H1 (cell line): ENCODE measurements around the gene MAP7D1. TPM values are rescaled to one million over a fixed set of nuclear protein-coding genes. Genes with fewer than 3 reads are reported as not detected.

Experiments
- CTCF ChIA-PET: fragments of 300-600 bp; sonication (Branson Sonifier 250); formaldehyde crosslinking; loops from one replicate; lab custom pipeline; 2021; ENCODE audit not compliant: partially characterized antibody; lab: Charles Lee
- POLR2A ChIA-PET: fragments of 300-600 bp; sonication (Branson Sonifier 250); formaldehyde crosslinking; loops from one replicate; lab custom pipeline; 2021; ENCODE audit warnings: inconsistent platforms; ENCODE audit not compliant: partially characterized antibody; lab: Charles Lee
- DNase-seq, 2 experiments: peaks; one replicate each; pipeline versions ENCODE4 v3.0.0 to v3.0.0-alpha.2; 2010 to 2022; ENCODE audit warnings: low spot score in 2 of 2, low read depth in 1 of 2, mixed read lengths in 1 of 2
- FAIRE-seq: peaks from 2 replicates; lab custom pipeline; 2011; peaks lifted over from hg19 to GRCh38; lab: Jason Lieb, UNC
- H2AFZ ChIP-seq: 2 replicates; pipeline ENCODE4 v1.8.1; 2012; ENCODE audit warnings: low read length, inconsistent platforms
- H2AK5ac ChIP-seq: 2 replicates; pipeline ENCODE4 v1.6.1; 2013; ENCODE audit warnings: low read depth, low read length
- H2BK120ac ChIP-seq: replicated peaks from 2 replicates; pipeline ENCODE3; 2013; ENCODE audit warnings: low read depth, low read length, inconsistent platforms
- H2BK12ac ChIP-seq: 2 replicates; pipeline ENCODE4 v1.6.1; 2013; ENCODE audit warnings: low read depth, low read length
- H2BK15ac ChIP-seq: 2 replicates; pipeline ENCODE4 v1.6.1; 2013; ENCODE audit warnings: low read length
- H2BK20ac ChIP-seq: 2 replicates; pipeline ENCODE4 v1.6.1; 2013; ENCODE audit warnings: low read length
- H2BK5ac ChIP-seq: 2 replicates; pipeline ENCODE4 v1.6.1; 2013; ENCODE audit warnings: low read depth, low read length
- H3K14ac ChIP-seq: 2 replicates; pipeline ENCODE4 v1.6.1; 2013; ENCODE audit warnings: inconsistent platforms; ENCODE audit not compliant: insufficient read length
- H3K18ac ChIP-seq: 2 replicates; pipeline ENCODE4 v1.6.1; 2013; ENCODE audit warnings: low read length; ENCODE audit errors: extremely low read depth
- H3K23ac ChIP-seq: 2 replicates; pipeline ENCODE4 v1.6.1; 2013; ENCODE audit warnings: inconsistent platforms; ENCODE audit not compliant: insufficient read length
- H3K23me2 ChIP-seq: 2 replicates; pipeline ENCODE4 v1.6.1; 2013; ENCODE audit warnings: low read depth, low read length
- H3K27ac ChIP-seq: 2 replicates; pipeline ENCODE4 v1.6.1; 2011; ENCODE audit warnings: low read depth, low read length, inconsistent platforms
- H3K27me3 ChIP-seq, 4 experiments: replicated peaks in 1 of 4; 1 replicate in 1 of 4; 2 replicates in 3 of 4; pipeline versions ENCODE4 v1.6.1 to v1.8.1; 2011 to 2013; ENCODE audit warnings: low read length in 3 of 4, mild to moderate bottlenecking in 3 of 4, inconsistent platforms in 2 of 4, mixed read lengths in 2 of 4, moderate library complexity in 1 of 4; ENCODE audit not compliant: control insufficient read depth in 3 of 4, insufficient read depth in 3 of 4; ENCODE audit errors: extremely low read depth in 1 of 4
- H3K36me3 ChIP-seq, 4 experiments: 2 replicates each; pipeline versions ENCODE4 v1.6.1 to v1.8.1; 2011 to 2013; ENCODE audit warnings: mild to moderate bottlenecking in 4 of 4, low read length in 3 of 4, moderate library complexity in 2 of 4, control low read depth in 1 of 4, inconsistent platforms in 1 of 4; ENCODE audit not compliant: insufficient read depth in 4 of 4, control insufficient read depth in 2 of 4
- H3K4ac ChIP-seq: replicated peaks from 2 replicates; pipeline ENCODE3; 2013; ENCODE audit warnings: low read length, low read depth, mixed read lengths, inconsistent platforms; ENCODE audit not compliant: insufficient read length
- H3K4me1 ChIP-seq, 4 experiments: replicated peaks in 1 of 4; 1 replicate in 1 of 4; 2 replicates in 3 of 4; pipeline versions ENCODE4 v1.6.1 to v1.8.1; 2011 to 2013; ENCODE audit warnings: low read length in 3 of 4, inconsistent platforms in 2 of 4, mixed read lengths in 1 of 4; ENCODE audit not compliant: insufficient read depth in 4 of 4, control insufficient read depth in 3 of 4
- H3K4me2 ChIP-seq, 2 experiments: 2 replicates each; pipeline versions ENCODE4 v1.6.1 to v1.8.1; 2011 to 2013; ENCODE audit warnings: low read depth in 2 of 2, low read length in 2 of 2, control low read depth in 1 of 2, inconsistent platforms in 1 of 2, mild to moderate bottlenecking in 1 of 2; ENCODE audit not compliant: insufficient read depth in 1 of 2
- H3K4me3 ChIP-seq, 4 experiments: fragments of 200-600, 300-600 bp in 1 of 4; sonication (generic), shearing (Covaris generic), sonication (Bioruptor Twin) in 1 of 4; 2 replicates each; pipeline versions ENCODE4 v1.5.1 to v1.8.1; 2011 to 2016; ENCODE audit warnings: low read length in 4 of 4, low read depth in 3 of 4, control low read depth in 2 of 4, inconsistent platforms in 2 of 4, mild to moderate bottlenecking in 2 of 4, mixed read lengths in 1 of 4, moderate library complexity in 1 of 4; ENCODE audit not compliant: insufficient read depth in 2 of 4; ENCODE audit errors: extremely low read depth in 1 of 4
- H3K56ac ChIP-seq: replicated peaks from 2 replicates; pipeline ENCODE3; 2013; ENCODE audit warnings: low read depth, mild to moderate bottlenecking, mixed read lengths, low read length, inconsistent platforms; ENCODE audit not compliant: insufficient read length
- H3K79me1 ChIP-seq: 2 replicates; pipeline ENCODE4 v1.6.1; 2013; ENCODE audit warnings: low read depth, low read length, control low read depth
- H3K79me2 ChIP-seq, 2 experiments: 2 replicates each; pipeline versions ENCODE4 v1.6.1 to v1.8.1; 2012 to 2013; ENCODE audit warnings: low read length in 2 of 2, mild to moderate bottlenecking in 2 of 2, inconsistent platforms in 1 of 2; ENCODE audit not compliant: insufficient read depth in 2 of 2, control insufficient read depth in 1 of 2
- H3K9ac ChIP-seq, 4 experiments: replicated peaks in 1 of 4; 1 replicate in 1 of 4; 2 replicates in 3 of 4; pipeline versions ENCODE4 v1.6.1 to v1.8.1; 2011 to 2013; ENCODE audit warnings: low read depth in 3 of 4, low read length in 3 of 4, control low read depth in 2 of 4, mild to moderate bottlenecking in 2 of 4, moderate library complexity in 2 of 4, inconsistent platforms in 1 of 4; ENCODE audit errors: extremely low read depth in 1 of 4
- H3K9me3 ChIP-seq, 2 experiments: 2 replicates each; pipeline versions ENCODE4 v1.6.1 to v1.8.1; 2012 to 2013; ENCODE audit warnings: mild to moderate bottlenecking in 2 of 2, moderate library complexity in 2 of 2, control low read depth in 1 of 2, inconsistent platforms in 1 of 2, low read depth in 1 of 2, low read length in 1 of 2, mixed read lengths in 1 of 2; ENCODE audit not compliant: insufficient read depth in 2 of 2
- H4K20me1 ChIP-seq, 2 experiments: replicated peaks in 1 of 2; 2 replicates each; pipeline versions ENCODE3 to v1.8.1; 2011 to 2013; ENCODE audit warnings: inconsistent platforms in 2 of 2, low read length in 2 of 2, mild to moderate bottlenecking in 1 of 2; ENCODE audit not compliant: insufficient read depth in 2 of 2, control insufficient read depth in 1 of 2
- H4K5ac ChIP-seq: 2 replicates; pipeline ENCODE4 v1.6.1; 2013; ENCODE audit warnings: low read length, low read depth, mixed read lengths, inconsistent platforms; ENCODE audit not compliant: insufficient read length
- H4K8ac ChIP-seq: 2 replicates; pipeline ENCODE4 v1.8.0; 2013; ENCODE audit warnings: mild to moderate bottlenecking, moderate library complexity, low read length, inconsistent platforms; ENCODE audit not compliant: insufficient read depth; ENCODE audit errors: extremely low read depth
- H4K91ac ChIP-seq: replicated peaks from 2 replicates; pipeline ENCODE3; 2013; ENCODE audit warnings: low read length, mixed read lengths, inconsistent platforms; ENCODE audit not compliant: insufficient read length
- BACH1 ChIP-seq: IDR thresholded peaks from 2 replicates; pipeline ENCODE4 v1.6.1; 2012; ENCODE audit warnings: low read length, improper control_type of control experiment
- CBX8 ChIP-seq: fragments of 300-800, 300-1000 bp; sonication (generic); IDR thresholded peaks from 2 replicates; pipeline ENCODE4 v1.7.1; 2016; ENCODE audit warnings: low read depth, low read length, borderline replicate concordance
- EZH2 ChIP-seq: fragments of 200-600 bp; sonication (generic); IDR thresholded peaks from 2 replicates; pipeline ENCODE4 v1.7.1; 2012; ENCODE audit warnings: low read depth, mild to moderate bottlenecking, moderate library complexity, low read length, inconsistent platforms; ENCODE audit not compliant: severe bottlenecking
- KDM1A ChIP-seq: fragments of 200-600, 300-600 bp; sonication (generic); IDR thresholded peaks from 2 replicates; pipeline ENCODE4 v1.7.1; 2016; ENCODE audit warnings: mild to moderate bottlenecking, low read length, borderline replicate concordance
- RXRA ChIP-seq: IDR thresholded peaks from 2 replicates; pipeline ENCODE4 v1.6.1; 2011; ENCODE audit warnings: low read depth, mild to moderate bottlenecking, low read length, moderate library complexity; ENCODE audit not compliant: insufficient read depth
- SIN3A ChIP-seq, 2 experiments: IDR thresholded peaks in 1 of 2; conservative IDR thresholded peaks in 1 of 2; 2 replicates each; pipeline ENCODE4 v1.6.1; 2011 to 2012; ENCODE audit warnings: low read length in 2 of 2, improper control_type of control experiment in 1 of 2, low read depth in 1 of 2, mild to moderate bottlenecking in 1 of 2
- ZNF274 ChIP-seq: IDR thresholded peaks from 2 replicates; pipeline ENCODE4 v1.7.0; 2012; ENCODE audit warnings: low read length, borderline replicate concordance; ENCODE audit errors: extremely low read depth
- WGBS, 2 experiments: shearing (Covaris generic) in 1 of 2; methylation state at CpG; one replicate each; pipeline versions ENCODE4 v1.1.6 to v1.1.7; 2013 to 2015; ENCODE audit warnings: low lambda C conversion rate in 2 of 2, mixed read lengths in 2 of 2, inconsistent platforms in 1 of 2, low coverage in 1 of 2, missing lambda C conversion rate in 1 of 2; ENCODE audit not compliant: insufficient replicate concordance in 2 of 2, insufficient coverage in 1 of 2, insufficient read length in 1 of 2; ENCODE audit errors: extremely low coverage in 1 of 2, missing lambda C conversion rate in 1 of 2; 5-methylcytosine and 5-hydroxymethylcytosine counted together
- polyA plus RNA-seq, 7 experiments: library from polyadenylated mRNA; depleted of rRNA in 3 of 7; stranded (reverse) in 5 of 7; unstranded in 2 of 7; fragments of >200 nt in 5 of 7; fragments of 200-250 nt in 2 of 7; gene quantifications; 1 replicate in 5 of 7; 2 replicates in 1 of 7; 4 replicates in 1 of 7; pipeline versions ENCODE4 v1.2.1 to v1.2.3, GENCODE V29; 2011 to 2013; ENCODE audit warnings: missing spikeins in 2 of 7, mixed read lengths in 2 of 7
- total RNA-seq: library from RNA; stranded (reverse); fragmentation: NEBNext Ultra II Directional; extraction: Animal tissue kit (Norgen Biotek cat#: 25700); gene quantifications from 2 replicates; pipeline ENCODE4 v1.2.1, GENCODE V29; 2021
- TF ChIP-seq, protein P1 (sequence below), 3 experiments: IDR thresholded peaks; 1 replicate in 2 of 3; 2 replicates in 1 of 3; pipeline versions ENCODE4 v1.5.1 to v1.6.1; 2011; ENCODE audit warnings: low read length in 3 of 3, mild to moderate bottlenecking in 3 of 3, inconsistent platforms in 2 of 3, low read depth in 1 of 3, moderate library complexity in 1 of 3; ENCODE audit not compliant: insufficient read depth in 1 of 3; ENCODE audit errors: control extremely low read depth in 1 of 3

The MAP7D1 gene
- total and polyA plus RNA-seq, 2 of the 8 experiments (the other 6 are each of a cell fraction or from before 2014, with no cell fraction given), result 18.2 to 52.4 TPM

DNA sequence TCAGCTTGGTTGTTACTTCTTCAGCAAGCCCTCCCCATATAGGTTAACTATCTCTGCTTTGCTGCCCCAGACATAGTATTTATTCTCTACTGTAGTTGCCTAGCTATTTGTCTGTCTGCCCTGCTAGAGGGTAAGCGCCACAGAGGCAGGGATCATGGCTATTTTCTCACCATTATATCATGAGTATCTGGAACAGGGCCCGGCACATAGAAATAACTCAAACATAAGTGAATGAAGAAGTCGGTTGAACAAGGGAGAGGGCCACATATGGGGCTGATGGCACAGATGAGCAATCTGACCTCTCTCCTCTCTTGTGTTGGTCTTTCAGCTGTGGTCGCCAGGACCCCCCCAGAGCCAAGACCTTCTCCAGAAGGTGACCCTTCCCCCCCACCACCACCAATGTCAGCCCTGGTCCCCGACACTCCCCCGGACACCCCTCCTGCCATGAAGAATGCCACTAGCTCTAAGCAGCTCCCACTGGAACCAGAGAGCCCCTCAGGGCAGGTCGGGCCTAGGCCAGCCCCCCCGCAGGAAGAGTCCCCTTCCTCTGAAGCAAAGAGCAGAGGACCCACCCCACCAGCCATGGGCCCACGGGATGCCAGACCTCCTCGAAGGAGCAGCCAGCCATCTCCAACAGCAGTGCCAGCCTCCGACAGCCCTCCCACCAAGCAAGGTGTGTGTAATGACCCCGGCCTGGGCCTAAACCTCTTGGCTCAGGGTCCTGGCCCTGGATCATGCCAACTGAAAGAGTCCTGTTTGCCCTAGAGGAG lies 14.9 kb downstream of the MAP7D1 start:
- H3K14ac ChIP-seq, result no peak overlapping the region
- H3K4me2 ChIP-seq, result no peak overlapping the region
- POLR2A ChIA-PET, result interaction anchor here (1.2 to 1.8 kb wide), 4 partner anchors 10 to 216 kb away, joined by 3 to 9 read pairs (median 4); no protein-coding TSS in a partner anchor
- H3K9ac ChIP-seq, result no peak overlapping the region
- no peak overlapping the region for H4K5ac ChIP-seq
- H3K18ac ChIP-seq, result no peak overlapping the region
- no peak overlapping the region for H3K4me3 ChIP-seq
- no peaks in the 10 kb centered on the region for H3K79me2 ChIP-seq
- H3K27ac ChIP-seq, result no peak overlapping the region
- H2BK12ac ChIP-seq, result no peak overlapping the region
- FAIRE-seq (no peak), DNase-seq (no peak)
- WGBS, 2 experiments, result 95% methylated on average over 12 of the region's 12 CpGs; no CpG with 5 or more reads in 1 of the 2 experiments
- H3K4ac ChIP-seq, result no peak overlapping the region
- no peak overlapping the region for H2BK20ac ChIP-seq
- H2BK5ac ChIP-seq, result no peak overlapping the region
- H3K4me1 ChIP-seq, result peaks cover 0 to 11% (median 10%) of the 10 kb centered on the region in 4 experiments; a peak in 6 of 7 replicates
- H3K27me3 ChIP-seq, result no peaks in the 10 kb centered on the region
- peaks cover 11 to 26% (median 18%) of the 10 kb centered on the region in 4 experiments; a peak in 6 of 8 replicates for H3K36me3 ChIP-seq
- CTCF ChIA-PET, result interaction anchor here (1.2 to 17.6 kb wide), 6 partner anchors 7 to 115 kb away, joined by 3 to 233 read pairs (median 44); partner anchors contain the start of genes MAP7D1, THRAP3 and TRAPPC3
- H4K91ac ChIP-seq, result no peak overlapping the region
- H2AFZ ChIP-seq, result no peak overlapping the region
- H3K9me3 ChIP-seq, result no peaks in the 10 kb centered on the region
- H3K56ac ChIP-seq, result no peak overlapping the region
- H4K8ac ChIP-seq, result no peak overlapping the region
- no peak overlapping the region for H3K23ac ChIP-seq
- no peak overlapping the region for H2BK120ac ChIP-seq
- no peak overlapping the region for H2BK15ac ChIP-seq
- H3K23me2 ChIP-seq, result no peaks in the 10 kb centered on the region; the same call in 1 of the 2 replicates
- 0 out of 2 replicates have a peak, but pooled peaks cover 4% of the 10 kb centered on the region for H3K79me1 ChIP-seq
- H4K20me1 ChIP-seq, result peaks cover 14 to 37% of the 10 kb centered on the region in 2 experiments
- no peak overlapping the region for H2AK5ac ChIP-seq
- TF ChIP-seq SIN3A (conservative IDR thresholded peaks at IDR 0.05 in 1 of 2, IDR thresholded peaks at IDR 0.05 in 1 of 2; ENCODE audit: low read depth in 1 of 2, low read length in 2 of 2), result no peak
- no peak for TF ChIP-seq BACH1
- TF ChIP-seq ZNF274, result no peak
- TF ChIP-seq RXRA, result no peak
- no peak for TF ChIP-seq KDM1A
- TF ChIP-seq, protein P1, sequence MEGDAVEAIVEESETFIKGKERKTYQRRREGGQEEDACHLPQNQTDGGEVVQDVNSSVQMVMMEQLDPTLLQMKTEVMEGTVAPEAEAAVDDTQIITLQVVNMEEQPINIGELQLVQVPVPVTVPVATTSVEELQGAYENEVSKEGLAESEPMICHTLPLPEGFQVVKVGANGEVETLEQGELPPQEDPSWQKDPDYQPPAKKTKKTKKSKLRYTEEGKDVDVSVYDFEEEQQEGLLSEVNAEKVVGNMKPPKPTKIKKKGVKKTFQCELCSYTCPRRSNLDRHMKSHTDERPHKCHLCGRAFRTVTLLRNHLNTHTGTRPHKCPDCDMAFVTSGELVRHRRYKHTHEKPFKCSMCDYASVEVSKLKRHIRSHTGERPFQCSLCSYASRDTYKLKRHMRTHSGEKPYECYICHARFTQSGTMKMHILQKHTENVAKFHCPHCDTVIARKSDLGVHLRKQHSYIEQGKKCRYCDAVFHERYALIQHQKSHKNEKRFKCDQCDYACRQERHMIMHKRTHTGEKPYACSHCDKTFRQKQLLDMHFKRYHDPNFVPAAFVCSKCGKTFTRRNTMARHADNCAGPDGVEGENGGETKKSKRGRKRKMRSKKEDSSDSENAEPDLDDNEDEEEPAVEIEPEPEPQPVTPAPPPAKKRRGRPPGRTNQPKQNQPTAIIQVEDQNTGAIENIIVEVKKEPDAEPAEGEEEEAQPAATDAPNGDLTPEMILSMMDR (IDR thresholded peaks at IDR 0.05; ENCODE audit: control extremely low read depth in 1 of 3, insufficient read depth in 1 of 3, low read depth in 1 of 3, low read length in 3 of 3), result no peak
- no peak for TF ChIP-seq CBX8
- no peak for TF ChIP-seq EZH2
